ENCODE results near the gene SMAP1. TPM values are rescaled to one million over a fixed set of nuclear protein-coding genes. Genes with fewer than 3 reads are reported as not detected.
"Not testable (repeated sequence)": the region's sequence is repeated elsewhere in the genome, so short reads cannot be mapped to it uniquely, and the experiment has no call there.

Gene SMAP1
- total RNA-seq, 1 donor from 2014 or later: 12.4 TPM

- peaks cover 2% of the 10 kb centered on the region for H3K36me3 ChIP-seq (ENCODE audit: control insufficient read depth, insufficient read depth, low read length)
- no peak overlapping the region for H3K4me3 ChIP-seq (ENCODE audit: low read depth, low read length)
- TF ChIP-seq CTCF (IDR thresholded peaks at IDR 0.05; ENCODE audit: insufficient read depth, low read length, severe bottlenecking): no peak
- FAIRE-seq (no peak), DNase-seq (ENCODE audit: low read depth) (no peak)
- H3K27me3 ChIP-seq (ENCODE audit: control insufficient read depth, insufficient read depth, low read length): no peaks in the 10 kb centered on the region
Measured at GRCh38 chr6:70734381-70734780, 66.7 kb downstream of the SMAP1 start.

GRCh38 chr6:70734979-70735378 is 67.3 kb downstream of the SMAP1 start:
- H3K36me3 ChIP-seq (ENCODE audit: control insufficient read depth, insufficient read depth, low read length): peaks cover 2% of the 10 kb centered on the region
- no peaks in the 10 kb centered on the region for H3K27me3 ChIP-seq (ENCODE audit: control insufficient read depth, insufficient read depth, low read length)
- FAIRE-seq (no peak), DNase-seq (ENCODE audit: low read depth) (no peak)
- TF ChIP-seq CTCF (IDR thresholded peaks at IDR 0.05; ENCODE audit: insufficient read depth, low read length, severe bottlenecking): no peak
- H3K4me3 ChIP-seq (ENCODE audit: low read depth, low read length): no peak overlapping the region

GRCh38 chr6:70735513-70735912 is 67.8 kb downstream of the SMAP1 start:
- no peak overlapping the region for H3K4me3 ChIP-seq (ENCODE audit: low read depth, low read length)
- H3K36me3 ChIP-seq (ENCODE audit: control insufficient read depth, insufficient read depth, low read length): peaks cover 2% of the 10 kb centered on the region
- TF ChIP-seq CTCF (IDR thresholded peaks at IDR 0.05; ENCODE audit: insufficient read depth, low read length, severe bottlenecking): no peak
- FAIRE-seq (no peak), DNase-seq (ENCODE audit: low read depth) (no peak)
- no peaks in the 10 kb centered on the region for H3K27me3 ChIP-seq (ENCODE audit: control insufficient read depth, insufficient read depth, low read length)

- H3K4me3 ChIP-seq (ENCODE audit: low read depth, low read length): no peak overlapping the region
- FAIRE-seq (no peak), DNase-seq (ENCODE audit: low read depth) (no peak)
- no peaks in the 10 kb centered on the region for H3K27me3 ChIP-seq (ENCODE audit: control insufficient read depth, insufficient read depth, low read length)
- no peak for TF ChIP-seq CTCF (IDR thresholded peaks at IDR 0.05; ENCODE audit: insufficient read depth, low read length, severe bottlenecking)
- peaks cover 2% of the 10 kb centered on the region for H3K36me3 ChIP-seq (ENCODE audit: control insufficient read depth, insufficient read depth, low read length)
Measured at GRCh38 chr6:70738028-70738427, 70.3 kb downstream of the SMAP1 start.

GRCh38 chr6:70739534-70739933 is 71.9 kb downstream of the SMAP1 start:
- Histone ChIP-seq H3K4me3 (ENCODE audit: low read depth, low read length) (no peak overlapping the region), H3K36me3 (ENCODE audit: control insufficient read depth, insufficient read depth, low read length) (no peaks in the 10 kb centered on the region), H3K27me3 (ENCODE audit: control insufficient read depth, insufficient read depth, low read length) (no peaks in the 10 kb centered on the region)
- DNase-seq (ENCODE audit: low read depth): no peak
- TF ChIP-seq CTCF (IDR thresholded peaks at IDR 0.05; ENCODE audit: insufficient read depth, low read length, severe bottlenecking): no peak
- FAIRE-seq: no peak

GRCh38 chr6:70740746-70741145 is 73.1 kb downstream of the SMAP1 start:
- H3K36me3 ChIP-seq (ENCODE audit: control insufficient read depth, insufficient read depth, low read length); FAIRE-seq; H3K4me3 ChIP-seq (ENCODE audit: low read depth, low read length); H3K27me3 ChIP-seq (ENCODE audit: control insufficient read depth, insufficient read depth, low read length); DNase-seq (ENCODE audit: low read depth): not testable (repeated sequence)

- FAIRE-seq; H3K36me3 ChIP-seq (ENCODE audit: control insufficient read depth, insufficient read depth, low read length); DNase-seq (ENCODE audit: low read depth); H3K27me3 ChIP-seq (ENCODE audit: control insufficient read depth, insufficient read depth, low read length); H3K4me3 ChIP-seq (ENCODE audit: low read depth, low read length): not testable (repeated sequence)
Measured at GRCh38 chr6:70742462-70742861, 74.8 kb downstream of the SMAP1 start.

Data from bronchial epithelial cell (primary cell).